ENCODE results near the gene DNAH17. TPM values are rescaled to one million over a fixed set of nuclear protein-coding genes. Genes with fewer than 3 reads are reported as not detected.
"Not testable (repeated sequence)": the region's sequence is repeated elsewhere in the genome, so short reads cannot be mapped to it uniquely, and the experiment has no call there.

DNAH17 gene
- total RNA-seq, 1 donor from 2014 or later, result not detected

GRCh38 chr17:78484271-78485246 lies 92.6 kb downstream of the DNAH17 start:
- intact Hi-C loops (cut with micrococcal nuclease), result no loop called here

GRCh38 chr17:78479369-78479768 lies 97.8 kb downstream of the DNAH17 start:
- intact Hi-C loops (cut with micrococcal nuclease), result no loop called here

GRCh38 chr17:78478757-78479297 lies 98.4 kb downstream of the DNAH17 start:
- intact Hi-C loops (cut with micrococcal nuclease), result no loop called here

- intact Hi-C loops (cut with micrococcal nuclease), result no loop called here
These were observed 99.1 kb downstream of the DNAH17 start for GRCh38 chr17:78477913-78478756.

GRCh38 chr17:78476973-78477372 lies 100.2 kb downstream of the DNAH17 start:
- intact Hi-C loops (cut with micrococcal nuclease), result no loop called here

GRCh38 chr17:78476149-78476548 lies 101.0 kb downstream of the DNAH17 start:
- intact Hi-C loops (cut with micrococcal nuclease), result no loop called here

GRCh38 chr17:78475211-78475610 lies 102.0 kb downstream of the DNAH17 start:
- intact Hi-C loops (cut with micrococcal nuclease), result no loop called here

GRCh38 chr17:78474614-78475146 lies 102.5 kb downstream of the DNAH17 start:
- intact Hi-C loops (cut with micrococcal nuclease), result no loop called here

- intact Hi-C loops (cut with micrococcal nuclease), result no loop called here
These were observed 103.1 kb downstream of the DNAH17 start for GRCh38 chr17:78473951-78474613.

- intact Hi-C loops (cut with micrococcal nuclease), result no loop called here
These were observed 104.9 kb downstream of the DNAH17 start for GRCh38 chr17:78472035-78472905.

- intact Hi-C loops (cut with micrococcal nuclease), result no loop called here
These were observed 105.6 kb downstream of the DNAH17 start for GRCh38 chr17:78471635-78472034.

- intact Hi-C loops (cut with micrococcal nuclease), result no loop called here
These were observed 107.8 kb downstream of the DNAH17 start for GRCh38 chr17:78469443-78469842.

GRCh38 chr17:78468366-78468765 lies 108.8 kb downstream of the DNAH17 start:
- intact Hi-C loops (cut with micrococcal nuclease), result no loop called here

GRCh38 chr17:78466786-78467715 lies 110.1 kb downstream of the DNAH17 start:
- intact Hi-C loops (cut with micrococcal nuclease), result no loop called here

GRCh38 chr17:78466109-78466785 lies 110.9 kb downstream of the DNAH17 start:
- intact Hi-C loops (cut with micrococcal nuclease), result not testable (repeated sequence)

GRCh38 chr17:78462148-78462547 lies 115.0 kb downstream of the DNAH17 start:
- intact Hi-C loops (cut with micrococcal nuclease), result no loop called here

- intact Hi-C loops (cut with micrococcal nuclease), result no loop called here
These were observed 115.5 kb downstream of the DNAH17 start for GRCh38 chr17:78461799-78462053.

GRCh38 chr17:78460951-78461798 lies 116.0 kb downstream of the DNAH17 start:
- intact Hi-C loops (cut with micrococcal nuclease), result no loop called here

Data from T-helper 2 cell treated with Interferon-gamma antibody and Interleukin-4, amounts not matched to agents 100 ng/mL and 5 ng/mL, for 36 hours (primary cell).